GM23248 (cell line): ENCODE results near the gene OR10P1.

ENCODE experiments used
- EZH2 ChIP-seq: fragments of 200-600 bp; sonication (generic); IDR thresholded peaks from 2 replicates; pipeline ENCODE4 v1.6.1; 2018; ENCODE audit warnings: antibody characterized with exemption, mild to moderate bottlenecking; ENCODE audit not compliant: insufficient read depth, poor library complexity, severe bottlenecking
- EZH2phosphoT487 ChIP-seq: fragments of 200-600 bp; sonication (generic); IDR thresholded peaks from 2 replicates; pipeline ENCODE4 v1.6.1; 2018; ENCODE audit warnings: antibody characterized with exemption, moderate library complexity, mild to moderate bottlenecking, low read depth; ENCODE audit not compliant: insufficient read depth

GRCh38 chr12:55671746-55672145 lies 35.1 kb downstream of the OR10P1 start:
- TF ChIP-seq EZH2 (no peak), EZH2phosphoT487 (no peak)
